Muscle layer of duodenum (tissue), 2 donors: ENCODE data around the gene SLC5A12.

Experiments used
- H3K27ac ChIP-seq: one replicate; pipeline ENCODE4 v1.7.0; 2013; ENCODE audit warnings: mild to moderate bottlenecking, low read length
- H3K27me3 ChIP-seq: one replicate; pipeline ENCODE4 v1.7.0; 2013; ENCODE audit warnings: low read depth, mild to moderate bottlenecking, control low read depth, low read length
- H3K36me3 ChIP-seq, 2 donors: one replicate each; pipeline ENCODE4 v1.7.0; 2013; ENCODE audit warnings: low read length in 2 of 2, control low read depth in 1 of 2, mild to moderate bottlenecking in 1 of 2; ENCODE audit not compliant: insufficient read depth in 2 of 2, control insufficient read depth in 1 of 2
- H3K4me1 ChIP-seq, 2 donors: one replicate each; pipeline ENCODE4 v1.7.0; 2013; ENCODE audit warnings: low read length in 2 of 2, mild to moderate bottlenecking in 2 of 2, control low read depth in 1 of 2, moderate library complexity in 1 of 2; ENCODE audit not compliant: insufficient read depth in 2 of 2, control insufficient read depth in 1 of 2
- H3K4me3 ChIP-seq, 2 donors: one replicate each; pipeline ENCODE4 v1.7.0; 2013; ENCODE audit warnings: low read length in 2 of 2, low read depth in 1 of 2, mild to moderate bottlenecking in 1 of 2
- H3K9me3 ChIP-seq, 2 donors: one replicate each; pipeline ENCODE4 v1.7.0; 2013; ENCODE audit warnings: low read length in 2 of 2, control low read depth in 1 of 2, mild to moderate bottlenecking in 1 of 2; ENCODE audit not compliant: control insufficient read depth in 1 of 2
- donor health status: healthy.

The SLC5A12 gene

DNA sequence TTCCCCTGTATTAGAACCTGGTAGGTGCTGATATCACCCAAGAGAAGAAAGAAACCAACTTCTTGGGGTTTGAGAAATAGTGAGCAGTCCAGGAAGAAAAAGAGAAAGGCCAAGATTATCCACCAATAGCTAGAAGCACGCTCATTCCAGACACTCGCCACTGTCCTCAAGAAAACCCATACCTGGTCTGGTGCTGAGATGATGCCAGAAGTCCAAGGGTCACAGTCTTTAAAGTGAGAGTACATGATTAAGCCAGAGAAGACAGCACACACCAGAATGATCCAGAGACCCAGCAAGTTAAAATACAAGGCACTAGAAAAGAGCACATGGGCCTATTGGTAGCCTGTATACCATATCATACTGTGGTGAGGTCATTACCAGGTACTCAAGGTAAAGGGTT, 23.6 kb downstream of the SLC5A12 start:
- no peaks in the 10 kb centered on the region for H3K9me3 ChIP-seq
- no peak overlapping the region for H3K27ac ChIP-seq
- H3K36me3 ChIP-seq, result no peaks in the 10 kb centered on the region
- no peaks in the 10 kb centered on the region for H3K27me3 ChIP-seq
- no peak overlapping the region for H3K4me3 ChIP-seq
- peaks cover 0 to 5% of the 10 kb centered on the region in 2 donors for H3K4me1 ChIP-seq

DNA sequence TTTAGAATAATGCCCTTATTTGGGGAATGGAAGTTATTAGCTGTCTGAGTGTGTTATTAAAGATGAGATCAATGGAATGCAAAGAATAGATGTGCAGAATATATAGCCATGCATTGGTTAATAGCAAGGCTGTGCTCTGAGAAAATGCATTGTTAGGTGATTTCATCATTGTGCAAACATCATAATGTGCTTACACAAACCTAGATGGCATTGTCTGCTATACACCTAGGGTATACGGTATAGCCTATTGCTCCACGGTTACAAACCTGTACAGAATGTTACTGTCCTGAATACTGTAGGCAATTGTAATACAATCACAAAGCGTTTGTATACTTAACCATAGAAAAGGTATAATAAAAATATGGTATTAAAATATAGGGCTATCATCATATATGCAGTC, 25.5 kb downstream of the SLC5A12 start:
- H3K4me3 ChIP-seq, result no peak overlapping the region
- H3K9me3 ChIP-seq, result no peaks in the 10 kb centered on the region
- H3K4me1 ChIP-seq, result no peaks in the 10 kb centered on the region
- H3K36me3 ChIP-seq, result no peaks in the 10 kb centered on the region
- H3K27ac ChIP-seq, result no peak overlapping the region
- no peaks in the 10 kb centered on the region for H3K27me3 ChIP-seq

DNA sequence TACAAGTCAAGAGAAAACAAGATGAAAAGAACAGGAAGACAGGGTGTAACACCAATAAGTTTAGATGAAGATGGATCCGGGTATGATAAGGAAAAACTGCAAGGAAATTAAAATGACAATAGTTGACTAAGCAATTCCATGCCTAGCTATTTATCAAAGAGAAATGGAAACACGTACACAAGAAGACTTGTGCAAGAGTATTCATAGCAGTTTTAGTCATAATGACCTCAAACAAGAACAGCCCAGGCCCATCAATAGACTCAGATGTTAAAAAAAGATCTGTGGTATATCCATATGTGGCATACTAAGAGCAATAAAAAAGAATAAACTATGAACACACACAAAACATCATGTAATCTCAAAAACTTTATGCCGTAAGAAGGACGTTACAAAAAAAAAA, 33.2 kb downstream of the SLC5A12 start:
- Histone ChIP-seq H3K27ac (no peak overlapping the region), H3K36me3 (no peaks in the 10 kb centered on the region), H3K27me3 (no peaks in the 10 kb centered on the region), H3K4me1 (no peaks in the 10 kb centered on the region), H3K9me3 (no peaks in the 10 kb centered on the region), H3K4me3 (no peak overlapping the region)

DNA sequence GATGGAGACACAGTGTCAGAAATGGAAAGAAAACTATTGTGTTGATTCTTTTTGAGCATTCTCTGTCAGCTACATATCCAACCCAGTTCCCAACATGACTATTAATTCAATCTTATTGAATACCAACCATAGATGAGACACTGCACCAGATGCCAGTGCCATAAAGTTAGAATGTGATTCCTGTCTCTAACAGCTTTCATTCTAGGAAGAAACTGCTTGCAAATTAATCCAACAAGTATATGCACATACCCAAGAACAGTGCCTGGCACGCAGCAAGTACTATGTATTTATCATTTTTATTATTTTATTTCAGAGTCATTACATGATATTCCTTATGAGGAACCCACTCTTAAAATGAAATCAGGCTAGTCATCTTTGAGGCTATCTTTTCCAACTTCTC, 34.5 kb downstream of the SLC5A12 start:
- H3K4me3 ChIP-seq, result no peak overlapping the region
- no peak overlapping the region for H3K27ac ChIP-seq
- no peaks in the 10 kb centered on the region for H3K27me3 ChIP-seq
- no peaks in the 10 kb centered on the region for H3K4me1 ChIP-seq
- H3K9me3 ChIP-seq, result no peaks in the 10 kb centered on the region
- no peaks in the 10 kb centered on the region for H3K36me3 ChIP-seq

DNA sequence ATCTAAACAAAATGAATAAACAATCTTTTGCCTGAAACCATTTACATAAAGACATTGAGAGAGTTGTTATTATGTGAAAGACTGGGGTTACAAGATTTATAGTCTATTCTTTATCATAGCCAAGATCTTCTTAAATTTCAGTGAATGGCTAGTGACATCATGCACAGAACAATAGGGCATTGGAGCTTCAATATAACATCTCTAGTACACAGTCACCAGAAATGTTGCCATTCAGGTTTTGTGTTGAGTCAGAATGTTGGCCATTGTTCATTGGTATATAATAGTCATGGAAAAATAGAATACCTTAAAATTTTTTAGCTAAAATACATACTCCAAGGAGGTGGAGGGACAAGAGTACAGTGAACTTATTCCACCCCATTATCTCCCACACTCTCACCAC, 44.3 kb downstream of the SLC5A12 start:
- no peaks in the 10 kb centered on the region for H3K36me3 ChIP-seq
- H3K27ac ChIP-seq, result no peak overlapping the region
- no peaks in the 10 kb centered on the region for H3K9me3 ChIP-seq
- no peak overlapping the region for H3K4me3 ChIP-seq
- H3K4me1 ChIP-seq, result no peaks in the 10 kb centered on the region
- H3K27me3 ChIP-seq, result no peaks in the 10 kb centered on the region

DNA sequence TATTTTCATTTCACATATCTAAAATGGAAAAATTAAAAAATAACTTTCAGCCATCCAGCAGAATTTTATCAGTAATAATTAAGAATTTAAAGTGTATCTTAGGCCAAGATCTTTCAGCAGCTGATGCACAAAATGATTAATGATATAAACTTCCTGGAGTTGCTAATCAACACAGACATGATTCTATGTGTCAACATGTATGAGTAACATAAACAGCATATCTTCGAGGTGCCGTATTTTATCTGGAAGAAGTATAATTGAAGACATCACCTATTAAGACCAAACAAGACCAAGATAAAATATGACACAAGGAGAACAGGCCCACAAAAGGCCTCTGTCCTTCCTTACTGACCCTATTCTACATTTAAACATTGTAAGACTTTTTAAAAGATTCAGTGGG, 45.2 kb downstream of the SLC5A12 start:
- no peak overlapping the region for H3K27ac ChIP-seq
- H3K4me1 ChIP-seq, result no peaks in the 10 kb centered on the region
- no peaks in the 10 kb centered on the region for H3K36me3 ChIP-seq
- H3K4me3 ChIP-seq, result no peak overlapping the region
- no peaks in the 10 kb centered on the region for H3K27me3 ChIP-seq
- no peaks in the 10 kb centered on the region for H3K9me3 ChIP-seq

DNA sequence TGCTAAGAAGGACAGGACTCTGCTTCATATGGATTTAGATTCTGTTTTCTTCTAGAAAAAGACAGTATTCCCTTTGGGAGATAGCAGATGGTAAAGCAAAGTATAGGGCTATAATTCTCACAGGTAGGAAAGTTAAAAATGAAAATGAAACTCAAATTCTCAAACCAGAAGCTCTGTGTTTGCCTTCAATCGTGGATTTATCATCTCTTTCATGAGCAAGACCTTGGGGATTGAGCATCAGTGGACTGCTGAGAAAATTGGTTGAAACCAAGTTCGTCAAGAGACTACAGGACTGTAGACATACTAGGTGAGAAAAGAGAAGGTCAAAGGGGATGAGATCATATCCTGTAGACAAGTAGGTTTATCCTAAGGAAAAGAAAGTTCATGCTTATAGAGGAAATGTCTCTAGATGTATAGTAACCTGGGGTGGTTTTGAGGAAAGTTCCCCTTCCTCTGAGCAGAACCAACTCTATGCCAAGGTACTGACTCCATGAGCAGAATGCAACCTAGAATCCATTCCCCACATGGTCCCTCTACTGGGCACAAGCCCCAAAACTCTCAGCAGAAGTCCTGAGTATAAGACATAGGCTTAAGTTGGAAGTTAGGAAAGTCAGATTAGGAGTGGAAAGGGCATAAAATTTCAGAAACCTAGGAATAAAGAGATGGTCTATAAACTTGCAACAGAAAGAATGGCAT, 46.5 kb downstream of the SLC5A12 start:
- Histone ChIP-seq H3K27me3 (no peaks in the 10 kb centered on the region), H3K4me3 (no peak overlapping the region), H3K4me1 (no peaks in the 10 kb centered on the region), H3K36me3 (no peaks in the 10 kb centered on the region), H3K27ac (no peak overlapping the region), H3K9me3 (no peaks in the 10 kb centered on the region)

DNA sequence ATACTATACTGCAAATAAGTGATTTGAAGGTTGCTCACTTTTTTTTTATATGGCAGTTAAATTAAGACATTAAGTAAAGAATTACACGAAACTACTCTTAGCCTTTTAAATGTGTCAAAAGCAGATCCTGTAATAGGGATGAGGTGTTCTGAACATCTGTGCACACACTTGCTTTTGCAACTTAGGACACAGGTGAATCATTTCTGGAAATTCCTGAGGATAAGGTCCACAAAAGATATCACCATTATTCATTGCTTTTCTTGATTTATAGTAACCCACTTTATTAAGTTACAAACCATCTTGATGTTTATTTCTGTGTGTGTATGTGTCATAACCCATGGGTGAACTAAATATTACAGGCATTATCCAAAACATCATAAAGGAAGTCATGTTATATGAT, 55.9 kb downstream of the SLC5A12 start:
- H3K27ac ChIP-seq, result no peak overlapping the region
- H3K36me3 ChIP-seq, result no peaks in the 10 kb centered on the region
- H3K4me3 ChIP-seq, result no peak overlapping the region
- H3K27me3 ChIP-seq, result no peaks in the 10 kb centered on the region
- no peaks in the 10 kb centered on the region for H3K9me3 ChIP-seq
- H3K4me1 ChIP-seq, result no peaks in the 10 kb centered on the region

DNA sequence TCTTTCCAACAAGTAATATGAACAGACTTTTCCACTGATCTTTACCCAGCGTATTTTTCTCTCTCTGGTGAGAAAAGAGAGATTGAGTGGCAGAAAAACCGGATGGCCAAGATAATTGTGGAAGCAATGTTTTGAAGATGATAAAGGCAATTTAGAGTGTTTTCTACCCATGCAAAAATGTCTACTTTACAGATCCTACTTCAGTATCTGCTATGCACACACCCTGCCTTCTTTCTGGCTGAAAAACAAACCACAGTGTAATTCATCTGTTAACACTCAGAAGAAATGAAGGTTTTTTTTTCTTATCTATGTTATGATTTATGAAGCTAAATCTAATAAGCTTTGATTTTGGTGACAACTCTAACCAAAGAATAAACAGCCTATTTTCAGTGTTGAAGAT, 56.8 kb downstream of the SLC5A12 start:
- no peak overlapping the region for H3K4me3 ChIP-seq
- no peaks in the 10 kb centered on the region for H3K9me3 ChIP-seq
- no peaks in the 10 kb centered on the region for H3K27me3 ChIP-seq
- no peak overlapping the region for H3K27ac ChIP-seq
- no peaks in the 10 kb centered on the region for H3K36me3 ChIP-seq
- H3K4me1 ChIP-seq, result no peaks in the 10 kb centered on the region

DNA sequence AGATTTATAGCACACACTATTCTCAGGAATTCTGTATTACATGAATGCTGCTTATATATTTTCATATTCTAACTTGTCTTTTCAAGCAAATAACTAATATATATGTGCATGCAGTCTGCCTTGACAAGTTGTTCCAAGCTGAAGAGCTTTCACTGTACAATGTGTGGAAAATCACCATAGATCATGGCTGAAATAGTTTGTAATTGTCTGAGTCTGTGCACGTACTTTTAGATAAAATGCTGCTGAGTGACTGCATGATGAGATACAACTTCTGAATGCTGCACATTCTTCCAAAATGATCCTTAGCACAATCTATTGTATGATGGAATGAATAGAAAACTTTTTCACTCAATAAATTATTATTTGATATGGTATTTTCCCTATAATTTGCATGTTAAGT, 58.9 kb downstream of the SLC5A12 start:
- no peaks in the 10 kb centered on the region for H3K9me3 ChIP-seq
- no peaks in the 10 kb centered on the region for H3K36me3 ChIP-seq
- no peak overlapping the region for H3K4me3 ChIP-seq
- no peaks in the 10 kb centered on the region for H3K27me3 ChIP-seq
- H3K4me1 ChIP-seq, result no peaks in the 10 kb centered on the region
- no peak overlapping the region for H3K27ac ChIP-seq

DNA sequence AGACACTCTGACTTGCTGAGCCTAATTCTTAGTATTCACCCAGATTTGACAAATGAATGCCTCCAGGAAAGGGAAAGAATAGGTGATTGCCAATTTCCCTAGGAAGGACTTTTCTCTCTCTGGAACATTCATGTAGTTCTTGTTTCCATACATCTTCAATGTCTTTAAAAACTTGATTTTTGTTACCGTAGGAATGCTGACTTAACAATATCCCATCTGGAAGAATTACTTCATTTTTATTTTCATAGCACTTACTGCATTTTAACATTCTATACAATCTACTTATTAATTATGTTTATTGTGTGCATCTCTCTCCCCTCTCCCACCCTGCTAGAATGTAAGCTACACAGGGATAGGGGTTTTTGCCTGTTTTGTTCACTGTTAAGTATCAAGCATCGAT, 66.6 kb downstream of the SLC5A12 start:
- Histone ChIP-seq H3K27ac (no peak overlapping the region), H3K27me3 (no peaks in the 10 kb centered on the region), H3K4me3 (no peak overlapping the region), H3K9me3 (no peaks in the 10 kb centered on the region), H3K36me3 (no peaks in the 10 kb centered on the region), H3K4me1 (no peaks in the 10 kb centered on the region)

DNA sequence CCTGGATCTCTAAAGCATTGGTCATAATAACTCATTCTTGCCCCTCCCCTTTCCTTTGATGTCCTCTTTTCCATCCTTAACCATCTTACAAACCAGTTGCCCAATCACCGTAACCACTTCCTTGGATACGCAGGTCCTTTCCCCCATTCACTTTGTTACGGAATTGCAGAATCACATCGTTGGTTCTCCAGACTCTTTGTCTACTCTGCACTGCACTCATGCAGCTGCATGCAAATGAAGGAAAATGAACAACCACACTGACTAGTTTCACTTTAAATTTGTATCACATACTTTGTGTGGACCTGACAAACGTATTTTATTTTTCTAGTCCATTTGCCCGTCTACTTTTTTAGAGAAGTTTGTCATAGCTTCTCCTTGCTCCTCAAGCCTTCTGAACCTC, 69.9 kb downstream of the SLC5A12 start:
- no peaks in the 10 kb centered on the region for H3K9me3 ChIP-seq
- H3K4me3 ChIP-seq, result no peak overlapping the region

More for the DNA sequence above, 69.9 kb downstream of the SLC5A12 start:
- Histone ChIP-seq H3K36me3 (no peaks in the 10 kb centered on the region), H3K27ac (no peak overlapping the region), H3K4me1 (no peaks in the 10 kb centered on the region), H3K27me3 (no peaks in the 10 kb centered on the region)
